T-cell (primary cell): ENCODE results near the gene SPATS2. TPM values are rescaled to one million over a fixed set of nuclear protein-coding genes. Genes with fewer than 3 reads are reported as not detected.

Experiments
- ATAC-seq, 4 experiments: fragments of 200-7000 bp in 3 of 4; fragments of 150-1000 bp in 1 of 4; cut with Tn5 transposase; replicated peaks in 1 of 4; 1 replicate in 3 of 4; 2 replicates in 1 of 4; pipeline ENCODE4 v1.10.0; 2021; ENCODE audit warnings: moderate library complexity in 3 of 4, mild to moderate bottlenecking in 2 of 4, moderate number of reproducible peaks in 1 of 4
- CTCF ChIA-PET, 2 donors: fragments of 300-600 bp; sonication (Branson Sonifier 250); formaldehyde crosslinking; loops; one replicate each; lab custom pipeline; 2022; ENCODE audit warnings: antibody characterized with exemption in 2 of 2; lab: Charles Lee
- POLR2A ChIA-PET, 2 donors: fragments of 300-600 bp; sonication (Branson Sonifier 250); formaldehyde crosslinking; loops; one replicate each; lab custom pipeline; 2022; ENCODE audit warnings: antibody characterized with exemption in 2 of 2; lab: Charles Lee
- DNase-seq, 35 experiments: peaks; one replicate each; pipeline versions ENCODE4 v3.0.0 to v3.0.0-alpha.2; 2013 to 2023
- H3K27ac ChIP-seq: one replicate; pipeline ENCODE4 v1.5.1; 2013; ENCODE audit warnings: low read length
- H3K27me3 ChIP-seq, 2 experiments: replicated peaks in 1 of 2; 1 replicate in 1 of 2; 2 replicates in 1 of 2; pipeline versions ENCODE4 v1.6.1 to v1.7.0; 2013; ENCODE audit warnings: low read length in 1 of 2, mixed read lengths in 1 of 2; ENCODE audit not compliant: control insufficient read depth in 2 of 2, insufficient read depth in 2 of 2; ENCODE audit errors: extremely low read depth in 1 of 2
- H3K36me3 ChIP-seq, 2 donors: 1 replicate in 1 of 2; 2 replicates in 1 of 2; pipeline versions ENCODE4 v1.6.1 to v1.7.0; 2013; ENCODE audit warnings: low read length in 1 of 2; ENCODE audit not compliant: control insufficient read depth in 2 of 2, insufficient read depth in 1 of 2; ENCODE audit errors: extremely low read depth in 1 of 2
- H3K4me1 ChIP-seq, 2 experiments: 1 replicate in 1 of 2; 2 replicates in 1 of 2; pipeline versions ENCODE4 v1.6.1 to v1.7.0; 2013; ENCODE audit warnings: low read length in 2 of 2, mixed read lengths in 1 of 2; ENCODE audit not compliant: insufficient read depth in 2 of 2, control insufficient read depth in 1 of 2; ENCODE audit errors: extremely low read depth in 1 of 2
- H3K4me3 ChIP-seq, 2 donors: 1 replicate in 1 of 2; 2 replicates in 1 of 2; pipeline versions ENCODE4 v1.5.1 to v1.7.0; 2013; ENCODE audit warnings: mild to moderate bottlenecking in 2 of 2, low read length in 1 of 2, moderate library complexity in 1 of 2; ENCODE audit not compliant: control insufficient read depth in 1 of 2; ENCODE audit errors: extremely low read depth in 1 of 2
- H3K9me3 ChIP-seq: 2 replicates; pipeline ENCODE4 v1.7.0; 2013
- H3K27ac Mint-ChIP-seq, 2 donors: one replicate each; pipeline ENCODE4 v1.8.0; 2020 to 2021; ENCODE audit warnings: mild to moderate bottlenecking in 2 of 2, mixed read lengths in 2 of 2
- H3K27me3 Mint-ChIP-seq, 2 donors: one replicate each; pipeline ENCODE4 v1.8.0; 2021 to 2022; ENCODE audit warnings: mixed read lengths in 2 of 2
- H3K36me3 Mint-ChIP-seq: one replicate; pipeline ENCODE4 v1.8.0; 2021; ENCODE audit warnings: mixed read lengths
- H3K4me1 Mint-ChIP-seq, 3 donors: one replicate each; pipeline ENCODE4 v1.8.0; 2020 to 2022; ENCODE audit warnings: mixed read lengths in 3 of 3, mild to moderate bottlenecking in 1 of 3
- H3K4me3 Mint-ChIP-seq, 3 donors: one replicate each; pipeline ENCODE4 v1.8.0; 2020 to 2022; ENCODE audit warnings: mild to moderate bottlenecking in 3 of 3, mixed read lengths in 3 of 3, moderate library complexity in 3 of 3
- H3K9me3 Mint-ChIP-seq, 3 donors: one replicate each; pipeline ENCODE4 v1.8.0; 2020 to 2022; ENCODE audit warnings: mixed read lengths in 3 of 3
- WGBS: methylation state at CpG from one replicate; pipeline ENCODE4 v1.1.5; 2013; ENCODE audit warnings: missing lambda C conversion rate; ENCODE audit not compliant: insufficient coverage; 5-methylcytosine and 5-hydroxymethylcytosine counted together
- total RNA-seq, 35 experiments: library from RNA in 6 of 35; stranded (reverse) in 6 of 35; fragments of 120-200 nt in 1 of 35; gene quantifications; one replicate each; pipeline versions ENCODE4 v1.2.1 to v1.2.4 and lab custom pipeline; 2013 to 2026

Gene SPATS2
- total RNA-seq, 5 donors from 2014 or later (not counting 1 experiment from before 2014, with no cell fraction given): 5.4 to 11.4 (median 7.4) TPM

DNA sequence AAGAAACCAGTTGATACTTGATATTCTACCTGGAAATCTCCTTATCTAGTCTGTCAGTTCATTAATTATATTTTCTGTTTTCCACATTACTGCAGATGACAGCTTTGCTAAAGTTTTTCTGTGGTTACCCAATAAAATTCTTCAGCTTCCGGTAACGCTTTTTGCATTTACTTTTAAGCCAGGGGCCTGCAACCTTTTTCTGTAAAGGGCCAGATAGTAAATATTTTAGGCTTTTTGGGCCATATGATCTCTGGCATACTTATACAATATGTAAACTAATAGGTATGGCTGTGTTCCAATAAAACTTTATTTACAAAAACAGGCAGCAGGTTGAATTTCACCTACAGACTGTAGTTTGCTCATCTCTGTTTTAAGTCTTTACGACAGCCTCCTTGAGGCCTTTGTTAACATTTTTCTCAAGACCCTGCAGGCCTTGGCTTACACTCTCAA lies 48.3 kb downstream of the SPATS2 start:
- H3K9me3 Mint-ChIP-seq: no peaks in the 10 kb centered on the region
- Histone ChIP-seq H3K4me1 (peaks cover 0 to under 1% of the 10 kb centered on the region in 2 experiments), H3K27ac (no peak overlapping the region), H3K9me3 (no peaks in the 10 kb centered on the region), H3K36me3 (no peaks in the 10 kb centered on the region), H3K4me3 (no peak overlapping the region), H3K27me3 (no peaks in the 10 kb centered on the region)
- DNase-seq (no peak), ATAC-seq (no peak)
- no peaks in the 10 kb centered on the region for H3K4me1 Mint-ChIP-seq
- peaks cover 3% of the 10 kb centered on the region for H3K36me3 Mint-ChIP-seq
- H3K27me3 Mint-ChIP-seq: no peaks in the 10 kb centered on the region
- ChIA-PET CTCF (no interaction called here), POLR2A (interaction anchor here in 1 of 2 donors (0.5 kb wide), 1 partner anchor 227 kb away, joined by 3 read pairs; no protein-coding TSS in a partner anchor)
- H3K4me3 Mint-ChIP-seq: no peak overlapping the region
- 100% methylated on average over 1 of the region's 3 CpGs for WGBS
- H3K27ac Mint-ChIP-seq: peak overlapping the region in 1 of 2 donors; percentile 11

DNA sequence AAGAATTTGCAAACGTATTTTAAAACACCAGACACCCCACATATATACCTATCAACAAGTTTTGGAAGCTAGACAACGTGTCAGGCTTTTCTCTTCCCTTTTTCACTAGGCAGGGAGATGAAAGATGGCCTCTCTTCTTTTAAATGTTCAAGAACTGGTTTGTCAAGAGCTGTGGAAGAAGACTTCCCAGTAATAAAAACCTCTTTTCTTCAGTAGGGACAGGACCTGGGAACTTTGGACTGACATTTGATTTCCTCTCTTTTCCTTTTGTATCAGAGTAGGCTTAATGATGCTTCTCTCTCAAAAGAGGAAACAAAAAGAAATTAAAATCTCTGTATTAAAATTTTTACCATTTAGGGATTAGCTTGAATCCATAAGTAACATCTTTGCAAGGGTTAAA lies 49.6 kb downstream of the SPATS2 start:
- DNase-seq (no peak), ATAC-seq (no peak)
- Mint-ChIP-seq H3K27ac (no peak overlapping the region), H3K4me3 (no peak overlapping the region), H3K36me3 (peaks cover 3% of the 10 kb centered on the region), H3K27me3 (no peaks in the 10 kb centered on the region), H3K4me1 (no peaks in the 10 kb centered on the region), H3K9me3 (no peaks in the 10 kb centered on the region)
- ChIA-PET CTCF (no interaction called here), POLR2A (interaction anchor here in 1 of 2 donors (0.7 kb wide), 1 partner anchor 439 kb away, joined by 3 read pairs; the partner anchor contains the start of gene WNT1)
- no peaks in the 10 kb centered on the region for H3K4me1 ChIP-seq
- no CpG with 5 or more reads among the region's 2 CpGs for WGBS
- no peaks in the 10 kb centered on the region for H3K9me3 ChIP-seq
- no peak overlapping the region for H3K27ac ChIP-seq
- no peaks in the 10 kb centered on the region for H3K27me3 ChIP-seq
- no peaks in the 10 kb centered on the region for H3K36me3 ChIP-seq
- H3K4me3 ChIP-seq: no peak overlapping the region

- Mint-ChIP-seq H3K27ac (no peak overlapping the region), H3K4me1 (peaks cover 0 to 6% (median 0%) of the 10 kb centered on the region in 3 donors), H3K9me3 (no peaks in the 10 kb centered on the region), H3K27me3 (no peaks in the 10 kb centered on the region), H3K4me3 (no peak overlapping the region), H3K36me3 (peaks cover 3% of the 10 kb centered on the region)
- no CpG with 5 or more reads among the region's 1 CpG for WGBS
- ChIA-PET POLR2A (interaction anchor here (0.6 to 0.7 kb wide), 3 partner anchors 39 to 789 kb away, joined by 5 to 12 read pairs (median 7); no protein-coding TSS in a partner anchor), CTCF (interaction anchor here in 1 of 2 donors (0.6 kb wide), 2 partner anchors 64 to 657 kb away, joined by 4 to 6 read pairs; no protein-coding TSS in a partner anchor)
- no peaks in the 10 kb centered on the region for H3K4me1 ChIP-seq
- H3K9me3 ChIP-seq: no peaks in the 10 kb centered on the region
- no peaks in the 10 kb centered on the region for H3K27me3 ChIP-seq
- no peak overlapping the region for H3K27ac ChIP-seq
- no peak for ATAC-seq
- H3K4me3 ChIP-seq: no peak overlapping the region
- DNase-seq: no peak
- H3K36me3 ChIP-seq: no peaks in the 10 kb centered on the region
These were observed 50.3 kb downstream of the SPATS2 start for GRCh38 chr12:49417558-49417957.

DNA sequence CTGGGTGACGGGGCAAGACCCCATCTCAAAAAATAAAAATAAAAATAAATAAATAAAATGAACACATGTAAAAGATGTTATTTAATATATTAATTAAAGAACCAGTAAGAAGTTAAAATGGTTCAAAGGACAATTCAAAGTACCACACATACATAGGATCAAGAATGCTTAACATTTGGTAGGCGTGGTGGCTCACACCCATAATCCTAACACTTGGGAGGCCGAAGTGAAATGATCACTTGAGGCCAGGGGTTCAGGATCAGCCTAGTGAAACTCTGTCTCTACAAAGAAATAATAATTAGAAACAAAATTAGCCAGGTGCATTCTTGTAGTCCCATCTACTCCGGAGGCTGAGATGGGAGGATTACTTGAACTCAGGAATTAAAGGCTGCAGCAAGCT lies 53.3 kb downstream of the SPATS2 start:
- H3K27ac ChIP-seq: no peak overlapping the region
- H3K27me3 ChIP-seq: no peaks in the 10 kb centered on the region
- ATAC-seq: no peak
- ChIA-PET CTCF (interaction anchor here in 1 of 2 donors (0.6 kb wide), 1 partner anchor 95 kb away, joined by 3 read pairs; no protein-coding TSS in a partner anchor), POLR2A (no interaction called here)
- Mint-ChIP-seq H3K27me3 (no peaks in the 10 kb centered on the region), H3K4me3 (no peak overlapping the region), H3K9me3 (no peaks in the 10 kb centered on the region), H3K36me3 (peaks cover 3% of the 10 kb centered on the region), H3K27ac (no peak overlapping the region), H3K4me1 (peaks cover 0 to 6% (median 0%) of the 10 kb centered on the region in 3 donors)
- no CpG with 5 or more reads among the region's 4 CpGs for WGBS
- H3K9me3 ChIP-seq: no peaks in the 10 kb centered on the region
- no peaks in the 10 kb centered on the region for H3K4me1 ChIP-seq
- no peak for DNase-seq
- no peak overlapping the region for H3K4me3 ChIP-seq
- H3K36me3 ChIP-seq: no peaks in the 10 kb centered on the region

DNA sequence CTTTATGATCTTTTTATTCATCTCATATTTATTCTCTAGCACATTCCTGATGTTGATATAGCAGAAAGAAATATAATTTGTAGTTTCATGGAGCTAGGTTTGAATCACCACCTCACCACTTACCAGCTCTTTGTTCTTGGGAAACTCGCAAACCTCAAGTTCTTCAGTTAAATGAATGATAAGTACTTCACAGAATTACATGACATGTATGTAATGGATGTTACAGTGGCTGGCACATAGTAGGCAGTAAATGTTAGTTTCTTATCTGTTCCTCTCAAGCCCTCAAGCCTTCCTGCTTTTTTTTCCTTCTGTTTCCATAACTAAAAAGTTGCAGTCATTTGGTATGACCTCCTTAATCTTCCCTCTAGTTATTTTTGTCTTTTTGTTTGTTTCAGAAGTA lies 54.9 kb downstream of the SPATS2 start:
- H3K4me3 Mint-ChIP-seq: no peak overlapping the region
- ChIA-PET CTCF (interaction anchor here in 1 of 2 donors (0.5 to 1.4 kb wide), 3 partner anchors 11 to 1707 kb away, joined by 3 read pairs; no protein-coding TSS in a partner anchor), POLR2A (no interaction called here)
- ATAC-seq: no peak
- WGBS: no CpG with 5 or more reads among the region's 1 CpG
- H3K27me3 ChIP-seq: no peaks in the 10 kb centered on the region
- H3K27ac ChIP-seq: no peak overlapping the region
- no peak for DNase-seq
- H3K9me3 ChIP-seq: no peaks in the 10 kb centered on the region
- no peak overlapping the region for H3K4me3 ChIP-seq
- H3K9me3 Mint-ChIP-seq: no peaks in the 10 kb centered on the region
- no peaks in the 10 kb centered on the region for H3K4me1 ChIP-seq
- peaks cover 11% of the 10 kb centered on the region for H3K36me3 Mint-ChIP-seq
- no peaks in the 10 kb centered on the region for H3K27me3 Mint-ChIP-seq
- H3K4me1 Mint-ChIP-seq: peaks cover 0 to 6% (median 0%) of the 10 kb centered on the region in 3 donors
- no peaks in the 10 kb centered on the region for H3K36me3 ChIP-seq
- H3K27ac Mint-ChIP-seq: no peak overlapping the region

GRCh38 chr12:49428793-49429192 lies 61.5 kb downstream of the SPATS2 start:
- H3K4me1 ChIP-seq: no peaks in the 10 kb centered on the region
- H3K36me3 ChIP-seq: no peaks in the 10 kb centered on the region
- H3K9me3 ChIP-seq: no peaks in the 10 kb centered on the region
- no peak overlapping the region for H3K4me3 ChIP-seq
- no peak overlapping the region for H3K27ac ChIP-seq
- Mint-ChIP-seq H3K4me1 (no peaks in the 10 kb centered on the region), H3K9me3 (no peaks in the 10 kb centered on the region), H3K27me3 (no peaks in the 10 kb centered on the region), H3K27ac (no peak overlapping the region), H3K4me3 (no peak overlapping the region), H3K36me3 (peaks cover 8% of the 10 kb centered on the region)
- no peak for ATAC-seq
- CTCF ChIA-PET: no interaction called here
- no peaks in the 10 kb centered on the region for H3K27me3 ChIP-seq
- no peak for DNase-seq
- POLR2A ChIA-PET: interaction anchor here in 1 of 2 donors (0.6 kb wide), 1 partner anchor 49 kb away, joined by 3 read pairs; no protein-coding TSS in a partner anchor
- 100% methylated on average over 2 of the region's 4 CpGs for WGBS
